CD8-positive, alpha-beta memory T cell (primary cell): ENCODE results near the gene SPTAN1. TPM values are rescaled to one million over a fixed set of nuclear protein-coding genes. Genes with fewer than 3 reads are reported as not detected.
A peak's percentile ranks its signal among the peaks of the same experiment; 100 is the strongest.

ENCODE experiments used
- CTCF ChIA-PET: fragments of 350-600 bp; sonication (Branson Sonifier 250); formaldehyde crosslinking; loops from one replicate; lab custom pipeline; 2021; ENCODE audit warnings: antibody characterized with exemption; lab: Charles Lee
- POLR2A ChIA-PET: fragments of 350-600 bp; sonication (Branson Sonifier 250); formaldehyde crosslinking; loops from one replicate; lab custom pipeline; 2021; ENCODE audit warnings: antibody characterized with exemption; lab: Charles Lee
- DNase-seq, 5 donors: peaks; one replicate each; pipeline versions ENCODE4 v3.0.0 to v3.0.0-alpha.2; 2020 to 2022; ENCODE audit warnings: mixed read lengths in 1 of 5
- H3K27ac ChIP-seq: one replicate; pipeline ENCODE4 v1.7.0; 2013; ENCODE audit warnings: low read depth, mild to moderate bottlenecking, low read length, moderate library complexity
- H3K27me3 ChIP-seq: 2 replicates; pipeline ENCODE4 v1.7.0; 2013; ENCODE audit warnings: low read length, mild to moderate bottlenecking; ENCODE audit not compliant: insufficient read depth, poor library complexity, severe bottlenecking
- H3K36me3 ChIP-seq: 2 replicates; pipeline ENCODE4 v1.7.0; 2013; ENCODE audit warnings: mild to moderate bottlenecking, low read length, moderate library complexity; ENCODE audit not compliant: insufficient read depth
- H3K4me1 ChIP-seq: 2 replicates; pipeline ENCODE4 v1.7.0; 2013; ENCODE audit warnings: mild to moderate bottlenecking, low read length, moderate library complexity; ENCODE audit not compliant: insufficient read depth
- H3K4me3 ChIP-seq: 2 replicates; pipeline ENCODE4 v1.7.0; 2013; ENCODE audit warnings: mild to moderate bottlenecking, low read length
- H3K9me3 ChIP-seq: 2 replicates; pipeline ENCODE4 v1.7.0; 2013; ENCODE audit warnings: mild to moderate bottlenecking, low read length
- H3K27ac Mint-ChIP-seq, 8 donors: one replicate each; pipeline ENCODE4 v1.8.0; 2020 to 2021; ENCODE audit warnings: mixed read lengths in 8 of 8, mild to moderate bottlenecking in 6 of 8, inconsistent platforms in 3 of 8, moderate library complexity in 3 of 8
- H3K27me3 Mint-ChIP-seq, 2 donors: one replicate each; pipeline ENCODE4 v1.8.0; 2020 to 2021; ENCODE audit warnings: mixed read lengths in 2 of 2, mild to moderate bottlenecking in 1 of 2, moderate library complexity in 1 of 2
- H3K36me3 Mint-ChIP-seq, 3 donors: one replicate each; pipeline ENCODE4 v1.8.0; 2020 to 2021; ENCODE audit warnings: mixed read lengths in 3 of 3, inconsistent platforms in 1 of 3, mild to moderate bottlenecking in 1 of 3
- H3K4me1 Mint-ChIP-seq, 3 donors: one replicate each; pipeline ENCODE4 v1.8.0; 2020 to 2021; ENCODE audit warnings: mixed read lengths in 3 of 3, inconsistent platforms in 1 of 3, mild to moderate bottlenecking in 1 of 3
- H3K4me3 Mint-ChIP-seq, 7 donors: one replicate each; pipeline ENCODE4 v1.8.0; 2020 to 2021; ENCODE audit warnings: mixed read lengths in 7 of 7, mild to moderate bottlenecking in 6 of 7, moderate library complexity in 4 of 7, inconsistent platforms in 2 of 7
- H3K9me3 Mint-ChIP-seq, 5 donors: one replicate each; pipeline ENCODE4 v1.8.0; 2020 to 2022; ENCODE audit warnings: mixed read lengths in 5 of 5, mild to moderate bottlenecking in 3 of 5, moderate library complexity in 2 of 5, inconsistent platforms in 1 of 5
- polyA plus RNA-seq: library from polyadenylated mRNA; unstranded; fragments of 300-500 nt; fragmentation: Illumina TruSeq; gene quantifications from one replicate; pipeline ENCODE4 v1.2.3, GENCODE V29; 2021
- total RNA-seq, 2 experiments: library from RNA; stranded (reverse); gene quantifications; one replicate each; pipeline ENCODE4 v1.2.3, GENCODE V29; 2021

SPTAN1 gene
- total and polyA plus RNA-seq, 3 experiments from 2014 or later, result 132 to 203 (median 195) TPM

GRCh38 chr9:128554155-128554862 is 1.9 kb downstream of the SPTAN1 start:
- Mint-ChIP-seq H3K36me3 (peaks cover 0 to 11% (median 0%) of the 10 kb centered on the region in 3 donors), H3K27ac (no peak overlapping the region), H3K9me3 (no peaks in the 10 kb centered on the region), H3K4me1 (peaks cover 36 to 56% (median 47%) of the 10 kb centered on the region in 3 donors), H3K4me3 (no peak overlapping the region), H3K27me3 (peaks cover 0 to 2% of the 10 kb centered on the region in 2 donors)
- H3K4me3 ChIP-seq, result peak overlapping the region; percentile 75
- peaks cover 81% of the 10 kb centered on the region for H3K4me1 ChIP-seq
- no peaks in the 10 kb centered on the region for H3K27me3 ChIP-seq
- DNase-seq, result peak in 2 of 5 donors; percentile 14 to 25
- ChIA-PET POLR2A (interaction anchor here (0.5 to 0.6 kb wide), 2 partner anchors 49 to 215 kb away, joined by 3 to 4 read pairs; no protein-coding TSS in a partner anchor), CTCF (interaction anchor here (1.5 kb wide), 1 partner anchor 46 kb away, joined by 4 read pairs; no protein-coding TSS in a partner anchor)
- H3K9me3 ChIP-seq, result no peaks in the 10 kb centered on the region
- no peaks in the 10 kb centered on the region for H3K36me3 ChIP-seq
- H3K27ac ChIP-seq, result no peak overlapping the region

GRCh38 chr9:128555180-128555721 is 2.9 kb downstream of the SPTAN1 start:
- H3K27me3 ChIP-seq, result no peaks in the 10 kb centered on the region
- no peaks in the 10 kb centered on the region for H3K9me3 ChIP-seq
- CTCF ChIA-PET, result no interaction called here
- Mint-ChIP-seq H3K27ac (peak overlapping the region in 1 of 8 donors; percentile 61), H3K27me3 (peaks cover 0 to 2% of the 10 kb centered on the region in 2 donors), H3K9me3 (no peaks in the 10 kb centered on the region), H3K4me3 (no peak overlapping the region), H3K36me3 (peaks cover 0 to 11% (median 0%) of the 10 kb centered on the region in 3 donors), H3K4me1 (peaks cover 34 to 52% (median 42%) of the 10 kb centered on the region in 3 donors)
- POLR2A ChIA-PET, result interaction anchor here (0.6 kb wide), 1 partner anchor 50 kb away, joined by 3 read pairs; no protein-coding TSS in a partner anchor
- no peak overlapping the region for H3K27ac ChIP-seq
- no peak overlapping the region for H3K4me3 ChIP-seq
- no peaks in the 10 kb centered on the region for H3K36me3 ChIP-seq
- DNase-seq, result no peak
- peaks cover 79% of the 10 kb centered on the region for H3K4me1 ChIP-seq

GRCh38 chr9:128556276-128556675 is 3.9 kb downstream of the SPTAN1 start:
- Histone ChIP-seq H3K4me1 (peaks cover 68% of the 10 kb centered on the region), H3K27me3 (no peaks in the 10 kb centered on the region), H3K27ac (no peak overlapping the region), H3K36me3 (no peaks in the 10 kb centered on the region), H3K4me3 (no peak overlapping the region), H3K9me3 (no peaks in the 10 kb centered on the region)
- H3K4me1 Mint-ChIP-seq, result peaks cover 23 to 42% (median 33%) of the 10 kb centered on the region in 3 donors
- peak overlapping the region in 5 of 8 donors; percentile 29 to 89 (median 52) for H3K27ac Mint-ChIP-seq
- ChIA-PET CTCF (interaction anchor here (1.8 kb wide), 1 partner anchor 13 kb away, joined by 4 read pairs; no protein-coding TSS in a partner anchor), POLR2A (no interaction called here)
- no peaks in the 10 kb centered on the region for H3K9me3 Mint-ChIP-seq
- H3K4me3 Mint-ChIP-seq, result peak overlapping the region in 5 of 7 donors; percentile 13 to 70 (median 61)
- DNase-seq, result no peak
- peaks cover 0 to 11% (median 0%) of the 10 kb centered on the region in 3 donors for H3K36me3 Mint-ChIP-seq
- peaks cover 0 to 2% of the 10 kb centered on the region in 2 donors for H3K27me3 Mint-ChIP-seq

DNA sequence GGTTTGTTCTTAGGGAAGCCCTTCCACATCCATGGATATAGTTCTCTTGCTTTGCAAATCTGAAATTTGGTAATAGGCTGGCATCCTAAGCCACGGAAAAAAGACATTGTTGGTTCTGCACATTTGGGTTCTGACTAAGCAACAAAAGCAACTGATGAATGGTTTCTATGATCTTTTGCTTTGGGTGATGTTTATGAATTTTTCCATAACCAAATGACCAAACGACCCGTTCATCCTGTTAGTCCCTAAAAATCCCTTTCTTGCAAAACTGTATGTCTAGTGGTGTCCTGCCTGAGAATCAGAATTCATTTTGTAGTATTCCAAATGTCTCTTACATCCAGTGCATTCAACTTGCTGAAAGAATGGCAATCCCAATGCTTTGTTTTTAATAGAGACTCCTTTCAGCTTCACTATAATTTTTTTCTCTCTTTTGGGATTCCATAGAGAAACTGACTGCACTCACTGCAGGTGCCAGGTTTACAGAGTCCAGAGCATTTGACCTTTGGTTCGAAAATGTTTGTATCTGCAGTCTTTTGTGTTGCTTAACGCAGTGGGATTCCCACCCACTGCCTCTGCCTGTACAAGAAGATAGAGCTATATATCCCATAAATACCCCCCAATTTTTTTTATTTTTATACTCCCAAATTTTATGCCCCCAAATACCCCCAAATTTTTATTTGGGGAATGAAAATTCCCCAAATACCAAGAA is 4.7 kb downstream of the SPTAN1 start:
- Mint-ChIP-seq H3K4me3 (peak overlapping the region in 6 of 7 donors; percentile 13 to 70 (median 60)), H3K4me1 (peaks cover 21 to 40% (median 29%) of the 10 kb centered on the region in 3 donors)
- CTCF ChIA-PET, result interaction anchor here (1.8 kb wide), 1 partner anchor 14 kb away, joined by 4 read pairs; no protein-coding TSS in a partner anchor

GRCh38 chr9:128558431-128559310 is 6.3 kb downstream of the SPTAN1 start:
- Histone ChIP-seq H3K27me3 (no peaks in the 10 kb centered on the region), H3K4me1 (peaks cover 55% of the 10 kb centered on the region), H3K36me3 (no peaks in the 10 kb centered on the region), H3K9me3 (no peaks in the 10 kb centered on the region), H3K27ac (no peak overlapping the region), H3K4me3 (peak overlapping the region; percentile 9)
- Mint-ChIP-seq H3K27ac (peak overlapping the region; percentile 58 to 96 (median 87)), H3K9me3 (no peaks in the 10 kb centered on the region), H3K36me3 (peaks cover 0 to 18% (median 0%) of the 10 kb centered on the region in 3 donors), H3K27me3 (no peaks in the 10 kb centered on the region), H3K4me3 (peak overlapping the region; percentile 9 to 80 (median 67)), H3K4me1 (peaks cover 30 to 43% (median 33%) of the 10 kb centered on the region in 3 donors)
- ChIA-PET CTCF (interaction anchor here (0.9 kb wide), 1 partner anchor 21 kb away, joined by 3 read pairs; no protein-coding TSS in a partner anchor), POLR2A (interaction anchor here (0.5 to 0.6 kb wide), 2 partner anchors 9 to 131 kb away, joined by 3 to 4 read pairs; no protein-coding TSS in a partner anchor)
- DNase-seq, result peak in 4 of 5 donors; percentile 25 to 72 (median 53)

More for the DNA sequence above, 4.7 kb downstream of the SPTAN1 start:
- Mint-ChIP-seq H3K27ac (peak overlapping the region in 7 of 8 donors; percentile 5 to 85 (median 52)), H3K9me3 (no peaks in the 10 kb centered on the region), H3K36me3 (peaks cover 0 to 10% (median 0%) of the 10 kb centered on the region in 3 donors), H3K27me3 (no peaks in the 10 kb centered on the region)
- Histone ChIP-seq H3K9me3 (no peaks in the 10 kb centered on the region), H3K27me3 (no peaks in the 10 kb centered on the region), H3K27ac (no peak overlapping the region), H3K4me1 (peaks cover 61% of the 10 kb centered on the region), H3K36me3 (no peaks in the 10 kb centered on the region), H3K4me3 (no peak overlapping the region)
- no peak for DNase-seq
- POLR2A ChIA-PET, result interaction anchor here (1.2 kb wide), 1 partner anchor 62 kb away, joined by 6 read pairs; no protein-coding TSS in a partner anchor

- no peak overlapping the region for H3K27ac ChIP-seq
- no peak overlapping the region for H3K4me3 Mint-ChIP-seq
- no peaks in the 10 kb centered on the region for H3K9me3 ChIP-seq
- H3K27ac Mint-ChIP-seq, result peak overlapping the region in 4 of 8 donors; percentile 43 to 77 (median 60)
- H3K4me1 ChIP-seq, result no peaks in the 10 kb centered on the region
- DNase-seq, result no peak
- ChIA-PET CTCF (interaction anchor here (0.9 kb wide), 1 partner anchor 26 kb away, joined by 3 read pairs; no protein-coding TSS in a partner anchor), POLR2A (no interaction called here)
- no peaks in the 10 kb centered on the region for H3K36me3 ChIP-seq
- H3K27me3 ChIP-seq, result no peaks in the 10 kb centered on the region
- peaks cover 10 to 57% (median 14%) of the 10 kb centered on the region in 3 donors for H3K36me3 Mint-ChIP-seq
- H3K4me1 Mint-ChIP-seq, result peaks cover 24 to 59% (median 53%) of the 10 kb centered on the region in 3 donors
- no peaks in the 10 kb centered on the region for H3K9me3 Mint-ChIP-seq
- no peaks in the 10 kb centered on the region for H3K27me3 Mint-ChIP-seq
- no peak overlapping the region for H3K4me3 ChIP-seq
Measured at GRCh38 chr9:128565578-128565977, 13.2 kb downstream of the SPTAN1 start.
